Breast epithelium (tissue), 3 donors: ENCODE measurements around the gene ANKRD44.

Source experiments
- POLR2A ChIP-seq: fragments of 450-650 bp; IDR thresholded peaks from one replicate; pipeline ENCODE4 v1.6.1; 2016; ENCODE audit warnings: antibody characterized with exemption, mild to moderate bottlenecking, moderate library complexity
- POLR2AphosphoS5 ChIP-seq, 3 donors: sonication (generic); formaldehyde crosslinking; IDR thresholded peaks; one replicate each; pipeline ENCODE4 v1.6.1; 2017; ENCODE audit warnings: antibody characterized with exemption in 3 of 3
- TF ChIP-seq, protein P1 (sequence below), 3 donors: fragments of 450-650 bp; IDR thresholded peaks; one replicate each; pipeline ENCODE4 v1.5.1; 2016 to 2017; ENCODE audit warnings: antibody characterized with exemption in 3 of 3, mild to moderate bottlenecking in 3 of 3, moderate library complexity in 3 of 3

GRCh38 chr2:197115325-197115724, 195.3 kb downstream of the ANKRD44 start:
- TF ChIP-seq, protein P1, sequence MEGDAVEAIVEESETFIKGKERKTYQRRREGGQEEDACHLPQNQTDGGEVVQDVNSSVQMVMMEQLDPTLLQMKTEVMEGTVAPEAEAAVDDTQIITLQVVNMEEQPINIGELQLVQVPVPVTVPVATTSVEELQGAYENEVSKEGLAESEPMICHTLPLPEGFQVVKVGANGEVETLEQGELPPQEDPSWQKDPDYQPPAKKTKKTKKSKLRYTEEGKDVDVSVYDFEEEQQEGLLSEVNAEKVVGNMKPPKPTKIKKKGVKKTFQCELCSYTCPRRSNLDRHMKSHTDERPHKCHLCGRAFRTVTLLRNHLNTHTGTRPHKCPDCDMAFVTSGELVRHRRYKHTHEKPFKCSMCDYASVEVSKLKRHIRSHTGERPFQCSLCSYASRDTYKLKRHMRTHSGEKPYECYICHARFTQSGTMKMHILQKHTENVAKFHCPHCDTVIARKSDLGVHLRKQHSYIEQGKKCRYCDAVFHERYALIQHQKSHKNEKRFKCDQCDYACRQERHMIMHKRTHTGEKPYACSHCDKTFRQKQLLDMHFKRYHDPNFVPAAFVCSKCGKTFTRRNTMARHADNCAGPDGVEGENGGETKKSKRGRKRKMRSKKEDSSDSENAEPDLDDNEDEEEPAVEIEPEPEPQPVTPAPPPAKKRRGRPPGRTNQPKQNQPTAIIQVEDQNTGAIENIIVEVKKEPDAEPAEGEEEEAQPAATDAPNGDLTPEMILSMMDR (IDR thresholded peaks at IDR 0.05): no peak
- TF ChIP-seq POLR2A: no peak
- TF ChIP-seq POLR2AphosphoS5 (IDR thresholded peaks at IDR 0.05): no peak
